ENCODE measurements around the gene RASSF4. TPM values are rescaled to one million over a fixed set of nuclear protein-coding genes. Genes with fewer than 3 reads are reported as not detected.

Gene RASSF4
- total RNA-seq, 4 donors from 2014 or later, result 23.5 to 57.7 (median 31.6) TPM

- 63 to 88% methylated on average over 3 to 4 of the region's 5 CpGs for WGBS, 2 donors (ENCODE audit: low coverage in 1 of 2)
- ATAC-seq, result no peak
- peaks cover 0 to 14% (median 4%) of the 10 kb centered on the region in 3 donors for H3K4me1 ChIP-seq
Measured at GRCh38 chr10:44949127-44949802, 10.3 kb upstream of the RASSF4 start.

GRCh38 chr10:44949915-44950314, 9.7 kb upstream of the RASSF4 start:
- H3K9me3 ChIP-seq, result no peaks in the 10 kb centered on the region
- TF ChIP-seq CTCF (IDR thresholded peaks at IDR 0.05) (no peak), EP300 (IDR thresholded peaks at IDR 0.05) (no peak), POLR2AphosphoS5 (IDR thresholded peaks at IDR 0.05) (no peak), POLR2A (IDR thresholded peaks at IDR 0.05) (no peak)
- H3K4me1 ChIP-seq, result peaks cover 0 to 14% (median 4%) of the 10 kb centered on the region in 3 donors
- H3K4me3 ChIP-seq, result no peak overlapping the region
- peaks cover 0 to 5% of the 10 kb centered on the region in 2 donors for H3K36me3 ChIP-seq
- H3K27me3 ChIP-seq, result no peaks in the 10 kb centered on the region
- ATAC-seq, result no peak
- 37% methylated on average over 2 of the region's 3 CpGs; no CpG with 5 or more reads in 1 of the 2 donors for WGBS, 2 donors (ENCODE audit: low coverage in 1 of 2)
- no peak overlapping the region for H3K27ac ChIP-seq

More at GRCh38 chr10:44949127-44949802, 10.3 kb upstream of the RASSF4 start:
- no peaks in the 10 kb centered on the region for H3K27me3 ChIP-seq
- H3K36me3 ChIP-seq, result peaks cover 0 to 5% of the 10 kb centered on the region in 2 donors
- no peak overlapping the region for H3K4me3 ChIP-seq
- peaks cover 0 to 5% (median 0%) of the 10 kb centered on the region in 3 donors for H3K9me3 ChIP-seq
- no peak for TF ChIP-seq POLR2A (IDR thresholded peaks at IDR 0.05)
- no peak overlapping the region for H3K27ac ChIP-seq

- WGBS, 2 donors (ENCODE audit: low coverage in 1 of 2), result 84 to 100% methylated on average over 1 to 4 of the region's 10 CpGs
- Histone ChIP-seq H3K27ac (no peak overlapping the region), H3K4me3 (no peak overlapping the region), H3K27me3 (no peaks in the 10 kb centered on the region), H3K4me1 (peaks cover 0 to 20% (median 4%) of the 10 kb centered on the region in 3 donors), H3K36me3 (peaks cover 0 to 7% of the 10 kb centered on the region in 2 donors), H3K9me3 (no peaks in the 10 kb centered on the region)
- no peak for ATAC-seq
- TF ChIP-seq EP300 (IDR thresholded peaks at IDR 0.05) (no peak), POLR2AphosphoS5 (IDR thresholded peaks at IDR 0.05) (no peak), CTCF (IDR thresholded peaks at IDR 0.05) (no peak), POLR2A (IDR thresholded peaks at IDR 0.05) (no peak)
Measured at GRCh38 chr10:44950326-44951225, 9.0 kb upstream of the RASSF4 start.

GRCh38 chr10:44951576-44952226, 7.9 kb upstream of the RASSF4 start:
- H3K4me1 ChIP-seq, result peaks cover 0 to 31% (median 4%) of the 10 kb centered on the region in 3 donors
- 63 to 82% methylated on average over 5 to 7 of the region's 7 CpGs for WGBS, 2 donors (ENCODE audit: low coverage in 1 of 2)
- ATAC-seq, result no peak

More at GRCh38 chr10:44951576-44952226, 7.9 kb upstream of the RASSF4 start:
- H3K9me3 ChIP-seq, result no peaks in the 10 kb centered on the region
- no peaks in the 10 kb centered on the region for H3K27me3 ChIP-seq
- peaks cover 0 to 18% of the 10 kb centered on the region in 2 donors for H3K36me3 ChIP-seq
- H3K27ac ChIP-seq, result no peak overlapping the region
- no peak for TF ChIP-seq POLR2AphosphoS5 (IDR thresholded peaks at IDR 0.05)
- no peak for TF ChIP-seq CTCF (IDR thresholded peaks at IDR 0.05)
- TF ChIP-seq EP300 (IDR thresholded peaks at IDR 0.05), result no peak
- TF ChIP-seq POLR2A (IDR thresholded peaks at IDR 0.05), result no peak
- no peak overlapping the region for H3K4me3 ChIP-seq
